H1 (cell line): ENCODE data around the gene PGBD5. TPM values are rescaled to one million over a fixed set of nuclear protein-coding genes. Genes with fewer than 3 reads are reported as not detected.

Experiments
- BCL11A ChIP-seq, 2 experiments: IDR thresholded peaks; one replicate each; pipeline ENCODE4 v1.6.1; 2011; ENCODE audit warnings: low read depth in 2 of 2, low read length in 2 of 2, mild to moderate bottlenecking in 2 of 2
- FOSL1 ChIP-seq: IDR thresholded peaks from 2 replicates; pipeline ENCODE4 v1.6.1; 2011; ENCODE audit warnings: mild to moderate bottlenecking, low read depth, low read length, moderate library complexity; ENCODE audit not compliant: insufficient read depth
- GABPA ChIP-seq: IDR thresholded peaks from 2 replicates; pipeline ENCODE4 v1.6.1; 2011; ENCODE audit warnings: mild to moderate bottlenecking, low read length, moderate library complexity, borderline replicate concordance; ENCODE audit not compliant: insufficient read depth
- GTF2F1 ChIP-seq: IDR thresholded peaks from 2 replicates; pipeline ENCODE4 v1.6.1; 2012; ENCODE audit warnings: low read depth, low read length, improper control_type of control experiment, borderline replicate concordance
- HDAC2 ChIP-seq, 2 experiments: fragments of 300-600 bp in 1 of 2; sonication (generic) in 1 of 2; IDR thresholded peaks; 2 replicates each; pipeline ENCODE4 v1.6.1; 2011 to 2012; ENCODE audit warnings: low read depth in 2 of 2, low read length in 2 of 2, mild to moderate bottlenecking in 2 of 2, moderate library complexity in 2 of 2, borderline replicate concordance in 1 of 2, inconsistent platforms in 1 of 2
- JUN ChIP-seq: IDR thresholded peaks from 2 replicates; pipeline ENCODE4 v1.6.1; 2011; ENCODE audit warnings: low read depth, mild to moderate bottlenecking, improper control_type of control experiment, low read length
- KDM5A ChIP-seq: fragments of 200-600 bp; IDR thresholded peaks from 2 replicates; pipeline ENCODE4 v1.7.1; 2012; ENCODE audit warnings: mild to moderate bottlenecking, low read length, inconsistent platforms, mixed read lengths
- NANOG ChIP-seq: IDR thresholded peaks from 2 replicates; pipeline ENCODE4 v1.6.1; 2011; ENCODE audit warnings: low read length, low read depth, mild to moderate bottlenecking, inconsistent platforms; ENCODE audit not compliant: insufficient read depth, poor library complexity, severe bottlenecking
- POLR2AphosphoS5 ChIP-seq: IDR thresholded peaks from 2 replicates; pipeline ENCODE4 v1.6.1; 2011; ENCODE audit warnings: low read depth, low read length
- POU5F1 ChIP-seq: IDR thresholded peaks from 2 replicates; pipeline ENCODE4 v1.6.1; 2011; ENCODE audit warnings: low read depth, mild to moderate bottlenecking, low read length, moderate library complexity
- RAD21 ChIP-seq, 2 experiments: IDR thresholded peaks in 1 of 2; conservative IDR thresholded peaks in 1 of 2; 2 replicates each; pipeline ENCODE4 v1.6.1; 2011; ENCODE audit warnings: low read depth in 2 of 2, low read length in 2 of 2, improper control_type of control experiment in 1 of 2, inconsistent platforms in 1 of 2, mild to moderate bottlenecking in 1 of 2, moderate library complexity in 1 of 2
- RBBP5 ChIP-seq: IDR thresholded peaks from 2 replicates; pipeline ENCODE4 v1.7.1; 2012; ENCODE audit warnings: low read depth, mild to moderate bottlenecking, inconsistent platforms, low read length, moderate library complexity, borderline replicate concordance
- RNF2 ChIP-seq: fragments of 200-900, 300-1000 bp; sonication (generic); IDR thresholded peaks from 2 replicates; pipeline ENCODE4 v1.7.1; 2016; ENCODE audit warnings: borderline replicate concordance, low read depth, mild to moderate bottlenecking, antibody characterized with exemption, low read length; ENCODE audit not compliant: poor library complexity, severe bottlenecking; ENCODE audit errors: missing control alignments
- RXRA ChIP-seq: IDR thresholded peaks from 2 replicates; pipeline ENCODE4 v1.6.1; 2011; ENCODE audit warnings: low read depth, mild to moderate bottlenecking, low read length, moderate library complexity; ENCODE audit not compliant: insufficient read depth
- SIN3A ChIP-seq, 2 experiments: IDR thresholded peaks in 1 of 2; conservative IDR thresholded peaks in 1 of 2; 2 replicates each; pipeline ENCODE4 v1.6.1; 2011 to 2012; ENCODE audit warnings: low read length in 2 of 2, improper control_type of control experiment in 1 of 2, low read depth in 1 of 2, mild to moderate bottlenecking in 1 of 2
- SP1 ChIP-seq: IDR thresholded peaks from 2 replicates; pipeline ENCODE4 v1.6.1; 2011; ENCODE audit warnings: low read depth, low read length
- SUZ12 ChIP-seq: fragments of 200-600 bp; sonication (generic); IDR thresholded peaks from 2 replicates; pipeline ENCODE4 v1.6.1; 2012; ENCODE audit warnings: mild to moderate bottlenecking, inconsistent platforms, low read length, moderate library complexity, mixed read lengths
- TAF1 ChIP-seq: IDR thresholded peaks from 2 replicates; pipeline ENCODE4 v1.6.1; 2011; ENCODE audit warnings: mild to moderate bottlenecking, low read depth, low read length
- polyA plus RNA-seq, 7 experiments: library from polyadenylated mRNA; depleted of rRNA in 3 of 7; stranded (reverse) in 5 of 7; unstranded in 2 of 7; fragments of >200 nt in 5 of 7; fragments of 200-250 nt in 2 of 7; gene quantifications; 1 replicate in 5 of 7; 2 replicates in 1 of 7; 4 replicates in 1 of 7; pipeline versions ENCODE4 v1.2.1 to v1.2.3, GENCODE V29; 2011 to 2013; ENCODE audit warnings: missing spikeins in 2 of 7, mixed read lengths in 2 of 7
- total RNA-seq: library from RNA; stranded (reverse); fragmentation: NEBNext Ultra II Directional; extraction: Animal tissue kit (Norgen Biotek cat#: 25700); gene quantifications from 2 replicates; pipeline ENCODE4 v1.2.1, GENCODE V29; 2021
- TF ChIP-seq, protein P1 (sequence below), 3 experiments: IDR thresholded peaks; 1 replicate in 2 of 3; 2 replicates in 1 of 3; pipeline versions ENCODE4 v1.5.1 to v1.6.1; 2011; ENCODE audit warnings: low read length in 3 of 3, mild to moderate bottlenecking in 3 of 3, inconsistent platforms in 2 of 3, low read depth in 1 of 3, moderate library complexity in 1 of 3; ENCODE audit not compliant: insufficient read depth in 1 of 3; ENCODE audit errors: control extremely low read depth in 1 of 3

Gene PGBD5
- total and polyA plus RNA-seq, 2 of the 8 experiments (the other 6 are each of a cell fraction or from before 2014, with no cell fraction given): 16.3 to 18.4 TPM

DNA sequence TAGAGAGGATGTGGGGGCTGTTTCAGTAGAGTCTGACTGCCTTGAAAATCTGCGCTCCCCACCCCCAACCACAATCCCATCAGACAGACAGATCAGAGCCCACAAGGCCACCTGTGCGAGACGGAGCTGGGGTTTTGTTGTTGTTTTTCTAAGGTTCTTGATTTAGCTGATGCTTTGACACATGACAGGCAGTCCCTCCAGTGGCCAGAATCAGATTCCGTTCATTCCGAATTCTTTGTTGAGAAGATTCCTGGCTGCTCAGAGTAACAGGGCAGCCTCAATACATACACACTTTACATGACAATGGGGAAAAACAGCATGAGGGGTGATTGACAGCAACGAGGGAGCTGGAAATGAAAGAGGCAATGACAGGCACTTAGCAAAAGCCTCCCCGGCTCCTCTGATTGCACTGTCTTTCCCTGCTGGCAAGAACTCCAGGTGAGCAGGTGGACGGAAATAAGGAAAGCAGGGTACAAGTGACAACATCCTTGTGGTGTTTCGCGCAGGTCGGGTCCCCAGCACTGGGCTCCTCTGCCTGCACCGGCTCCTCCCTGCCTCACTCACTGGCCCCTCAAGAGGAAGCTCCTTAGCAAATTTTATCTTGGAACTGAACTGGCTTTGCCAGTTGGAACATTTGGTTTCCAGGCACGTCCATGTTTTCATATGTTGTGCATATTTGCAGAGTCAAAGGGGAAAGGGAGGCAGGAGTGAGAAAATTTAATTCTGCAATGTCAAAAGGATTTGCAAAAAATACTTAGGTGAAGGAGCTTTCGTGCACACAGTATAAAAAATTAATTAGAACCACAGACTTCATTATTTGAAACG, 148.7 kb downstream of the PGBD5 start (continued):
- TF ChIP-seq SIN3A (conservative IDR thresholded peaks at IDR 0.05 in 1 of 2, IDR thresholded peaks at IDR 0.05 in 1 of 2; ENCODE audit: low read depth in 1 of 2, low read length in 2 of 2): peak; percentile 96 to 98
- no peak for TF ChIP-seq JUN
- peak; percentile 56 for TF ChIP-seq SP1
- TF ChIP-seq RNF2: no peak
- no peak for TF ChIP-seq GABPA
- no peak for TF ChIP-seq RXRA
- no peak for TF ChIP-seq GTF2F1
- TF ChIP-seq FOSL1: no peak
- peak; percentile 75 for TF ChIP-seq NANOG
- TF ChIP-seq, protein P1, sequence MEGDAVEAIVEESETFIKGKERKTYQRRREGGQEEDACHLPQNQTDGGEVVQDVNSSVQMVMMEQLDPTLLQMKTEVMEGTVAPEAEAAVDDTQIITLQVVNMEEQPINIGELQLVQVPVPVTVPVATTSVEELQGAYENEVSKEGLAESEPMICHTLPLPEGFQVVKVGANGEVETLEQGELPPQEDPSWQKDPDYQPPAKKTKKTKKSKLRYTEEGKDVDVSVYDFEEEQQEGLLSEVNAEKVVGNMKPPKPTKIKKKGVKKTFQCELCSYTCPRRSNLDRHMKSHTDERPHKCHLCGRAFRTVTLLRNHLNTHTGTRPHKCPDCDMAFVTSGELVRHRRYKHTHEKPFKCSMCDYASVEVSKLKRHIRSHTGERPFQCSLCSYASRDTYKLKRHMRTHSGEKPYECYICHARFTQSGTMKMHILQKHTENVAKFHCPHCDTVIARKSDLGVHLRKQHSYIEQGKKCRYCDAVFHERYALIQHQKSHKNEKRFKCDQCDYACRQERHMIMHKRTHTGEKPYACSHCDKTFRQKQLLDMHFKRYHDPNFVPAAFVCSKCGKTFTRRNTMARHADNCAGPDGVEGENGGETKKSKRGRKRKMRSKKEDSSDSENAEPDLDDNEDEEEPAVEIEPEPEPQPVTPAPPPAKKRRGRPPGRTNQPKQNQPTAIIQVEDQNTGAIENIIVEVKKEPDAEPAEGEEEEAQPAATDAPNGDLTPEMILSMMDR (IDR thresholded peaks at IDR 0.05; ENCODE audit: control extremely low read depth in 1 of 3, insufficient read depth in 1 of 3, low read depth in 1 of 3, low read length in 3 of 3): peak in 2 of 3 experiments; percentile 7 to 28; a peak in 2 of 4 replicates
- TF ChIP-seq POLR2AphosphoS5: no peak
- no peak for TF ChIP-seq RBBP5
- TF ChIP-seq SUZ12: no peak
- peak; percentile 89 for TF ChIP-seq POU5F1
- peak in 1 of 2 experiments; percentile 83; a peak in 2 of 4 replicates for TF ChIP-seq HDAC2 (IDR thresholded peaks at IDR 0.05; ENCODE audit: borderline replicate concordance in 1 of 2, low read depth in 2 of 2, low read length in 2 of 2)
- no peak for TF ChIP-seq KDM5A
- TF ChIP-seq BCL11A (IDR thresholded peaks at IDR 0.05; ENCODE audit: low read depth in 2 of 2, low read length in 2 of 2): no peak
- TF ChIP-seq RAD21 (IDR thresholded peaks at IDR 0.05 in 1 of 2, conservative IDR thresholded peaks at IDR 0.05 in 1 of 2; ENCODE audit: low read depth in 2 of 2, low read length in 2 of 2): peak; percentile 22 to 46
- TF ChIP-seq TAF1: no peak
